ENCODE results near the gene LRCH1.

GRCh38 chr13:46607768-46608564, 55.0 kb downstream of the LRCH1 start:
- TF ChIP-seq, protein P1, sequence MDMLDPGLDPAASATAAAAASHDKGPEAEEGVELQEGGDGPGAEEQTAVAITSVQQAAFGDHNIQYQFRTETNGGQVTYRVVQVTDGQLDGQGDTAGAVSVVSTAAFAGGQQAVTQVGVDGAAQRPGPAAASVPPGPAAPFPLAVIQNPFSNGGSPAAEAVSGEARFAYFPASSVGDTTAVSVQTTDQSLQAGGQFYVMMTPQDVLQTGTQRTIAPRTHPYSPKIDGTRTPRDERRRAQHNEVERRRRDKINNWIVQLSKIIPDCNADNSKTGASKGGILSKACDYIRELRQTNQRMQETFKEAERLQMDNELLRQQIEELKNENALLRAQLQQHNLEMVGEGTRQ (IDR thresholded peaks at IDR 0.05; ENCODE audit: borderline replicate concordance, low read depth, low read length), result no peak
- TF ChIP-seq POLR2AphosphoS5 (IDR thresholded peaks at IDR 0.05; ENCODE audit: low read depth, low read length) (no peak), EZH2phosphoT487 (IDR thresholded peaks at IDR 0.05; ENCODE audit: borderline replicate concordance, low read depth) (no peak)

All from SK-N-SH (cell line).